DND-41 (cell line): Measurements from ENCODE around the gene EFEMP2.

Experiments used
- ATAC-seq: fragments of 200-7000 bp; cut with Tn5 transposase; 3 replicates; pipeline ENCODE4 v1.9.1; 2021; ENCODE audit warnings: low read depth; ENCODE audit not compliant: insufficient read depth
- DNase-seq: peaks from one replicate; pipeline ENCODE4 v3.0.0-alpha.2; 2020
- H2AFZ ChIP-seq: 2 replicates; pipeline ENCODE4 v1.6.0; 2012; ENCODE audit warnings: low read depth, low read length
- H3K27ac ChIP-seq: 2 replicates; pipeline ENCODE4 v1.5.1; 2012; ENCODE audit warnings: low read length, inconsistent platforms
- H3K27me3 ChIP-seq: fragments of 200-600 bp; sonication (generic); 2 replicates; pipeline ENCODE4 v1.6.0; 2012; ENCODE audit warnings: low read length, mild to moderate bottlenecking, inconsistent platforms; ENCODE audit not compliant: insufficient read depth, poor library complexity
- H3K36me3 ChIP-seq: 2 replicates; pipeline ENCODE4 v1.5.1; 2012; ENCODE audit warnings: low read length, inconsistent platforms; ENCODE audit not compliant: insufficient read depth
- H3K4me1 ChIP-seq: 2 replicates; pipeline ENCODE4 v1.5.1; 2012; ENCODE audit warnings: mild to moderate bottlenecking, low read length; ENCODE audit not compliant: insufficient read depth
- H3K4me2 ChIP-seq: 2 replicates; pipeline ENCODE4 v1.6.0; 2012; ENCODE audit warnings: mild to moderate bottlenecking, moderate library complexity, low read length, inconsistent platforms; ENCODE audit not compliant: insufficient read depth
- H3K4me3 ChIP-seq, 2 experiments: fragments of 200-600 bp in 1 of 2; shearing (Covaris generic) in 1 of 2; 2 replicates each; pipeline ENCODE4 v1.5.1; 2012 to 2016; ENCODE audit warnings: inconsistent platforms in 2 of 2, low read length in 2 of 2, mild to moderate bottlenecking in 2 of 2, low read depth in 1 of 2, moderate library complexity in 1 of 2
- H3K79me2 ChIP-seq: 2 replicates; pipeline ENCODE4 v1.6.0; 2012; ENCODE audit warnings: low read length, inconsistent platforms; ENCODE audit not compliant: insufficient read depth
- H3K9ac ChIP-seq: 2 replicates; pipeline ENCODE4 v1.6.0; 2012; ENCODE audit warnings: low read depth, mild to moderate bottlenecking, inconsistent platforms, low read length, moderate library complexity
- H3K9me3 ChIP-seq: 2 replicates; pipeline ENCODE4 v1.5.1; 2012; ENCODE audit warnings: low read length, moderate library complexity, mild to moderate bottlenecking, inconsistent platforms; ENCODE audit not compliant: insufficient read depth, severe bottlenecking
- H4K20me1 ChIP-seq: 2 replicates; pipeline ENCODE4 v1.6.0; 2012; ENCODE audit warnings: low read length; ENCODE audit not compliant: insufficient read depth
- EZH2 ChIP-seq: IDR thresholded peaks from 3 replicates; pipeline ENCODE4 v1.6.1; 2012; ENCODE audit warnings: borderline replicate concordance, low read depth, mild to moderate bottlenecking, moderate library complexity, low read length, inconsistent platforms; ENCODE audit not compliant: severe bottlenecking
- TF ChIP-seq, protein P1 (sequence below): IDR thresholded peaks from 2 replicates; pipeline ENCODE4 v1.5.1; 2012; ENCODE audit warnings: borderline replicate concordance, low read length, moderate library complexity, mild to moderate bottlenecking; ENCODE audit not compliant: poor library complexity, severe bottlenecking; ENCODE audit errors: extremely low read depth

The EFEMP2 gene

DNA sequence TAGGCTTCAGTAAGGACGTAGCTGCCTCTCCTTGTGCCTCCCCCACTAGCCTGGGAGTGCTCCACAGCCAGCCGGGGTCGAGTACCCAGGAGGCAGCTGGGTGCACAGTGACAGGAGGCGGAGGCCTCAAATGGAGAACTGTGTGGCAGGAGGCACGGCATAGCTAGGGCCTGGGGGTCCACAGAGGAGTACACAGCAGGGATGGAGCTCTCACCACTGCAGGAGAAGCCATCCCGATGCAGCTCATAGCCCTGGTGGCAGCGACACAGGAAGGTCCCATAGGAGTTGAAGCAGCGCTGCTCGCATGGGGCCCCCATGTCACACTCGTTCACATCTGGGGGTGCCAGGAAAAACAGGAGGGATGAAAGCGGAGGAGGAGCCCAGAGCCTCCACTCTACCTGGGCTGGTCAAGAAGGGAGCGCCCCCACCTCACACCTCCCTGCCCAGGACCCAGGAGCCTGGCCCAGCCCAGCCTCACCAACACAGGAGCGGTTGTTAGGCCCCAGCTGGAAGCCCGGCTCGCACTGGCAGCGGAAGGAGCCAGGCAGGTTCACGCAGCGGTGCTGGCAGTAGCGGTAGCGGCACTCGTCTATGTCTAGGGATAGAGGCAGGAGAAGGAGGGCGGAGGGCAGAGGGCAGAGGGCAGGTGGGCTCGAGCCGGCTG, 2.8 kb downstream of the EFEMP2 start:
- Histone ChIP-seq H3K9ac (no peak overlapping the region), H3K36me3 (peaks cover 27% of the 10 kb centered on the region), H3K4me3 (no peak overlapping the region), H3K4me2 (no peak overlapping the region), H3K9me3 (no peaks in the 10 kb centered on the region), H3K27ac (no peak overlapping the region), H2AFZ (no peak overlapping the region), H4K20me1 (peaks cover 15% of the 10 kb centered on the region), H3K4me1 (peaks cover 19% of the 10 kb centered on the region), H3K27me3 (no peaks in the 10 kb centered on the region), H3K79me2 (no peaks in the 10 kb centered on the region)
- TF ChIP-seq EZH2: no peak
- TF ChIP-seq, protein P1, sequence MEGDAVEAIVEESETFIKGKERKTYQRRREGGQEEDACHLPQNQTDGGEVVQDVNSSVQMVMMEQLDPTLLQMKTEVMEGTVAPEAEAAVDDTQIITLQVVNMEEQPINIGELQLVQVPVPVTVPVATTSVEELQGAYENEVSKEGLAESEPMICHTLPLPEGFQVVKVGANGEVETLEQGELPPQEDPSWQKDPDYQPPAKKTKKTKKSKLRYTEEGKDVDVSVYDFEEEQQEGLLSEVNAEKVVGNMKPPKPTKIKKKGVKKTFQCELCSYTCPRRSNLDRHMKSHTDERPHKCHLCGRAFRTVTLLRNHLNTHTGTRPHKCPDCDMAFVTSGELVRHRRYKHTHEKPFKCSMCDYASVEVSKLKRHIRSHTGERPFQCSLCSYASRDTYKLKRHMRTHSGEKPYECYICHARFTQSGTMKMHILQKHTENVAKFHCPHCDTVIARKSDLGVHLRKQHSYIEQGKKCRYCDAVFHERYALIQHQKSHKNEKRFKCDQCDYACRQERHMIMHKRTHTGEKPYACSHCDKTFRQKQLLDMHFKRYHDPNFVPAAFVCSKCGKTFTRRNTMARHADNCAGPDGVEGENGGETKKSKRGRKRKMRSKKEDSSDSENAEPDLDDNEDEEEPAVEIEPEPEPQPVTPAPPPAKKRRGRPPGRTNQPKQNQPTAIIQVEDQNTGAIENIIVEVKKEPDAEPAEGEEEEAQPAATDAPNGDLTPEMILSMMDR: no peak
- ATAC-seq (0 out of 3 replicates have a peak, but pooled peaks have one; percentile 2), DNase-seq (no peak)

DNA sequence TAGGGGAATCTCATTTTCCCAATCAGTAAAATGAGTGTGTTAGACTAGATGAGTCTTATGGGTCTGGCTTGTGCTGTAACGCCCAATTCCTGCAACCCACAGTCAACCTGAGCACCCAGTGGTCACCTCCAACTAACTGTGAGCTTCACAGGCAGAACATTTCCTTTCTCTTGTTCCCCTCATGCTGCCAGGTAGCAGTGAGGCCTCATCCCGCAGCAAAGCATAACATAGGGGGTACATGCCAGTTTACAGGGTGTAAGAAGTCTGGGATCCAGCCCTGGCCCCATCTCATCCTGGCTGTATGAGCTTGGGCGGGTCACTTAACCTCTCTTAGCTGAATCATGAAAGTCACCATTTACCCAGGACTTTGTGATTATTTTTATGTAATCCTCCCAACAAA, 3.7 kb downstream of the EFEMP2 start:
- ATAC-seq (no peak), DNase-seq (no peak)
- Histone ChIP-seq H4K20me1 (peaks cover 24% of the 10 kb centered on the region), H3K9me3 (no peaks in the 10 kb centered on the region), H3K79me2 (no peaks in the 10 kb centered on the region), H3K9ac (no peak overlapping the region), H3K27me3 (no peaks in the 10 kb centered on the region), H3K4me3 (no peak overlapping the region), H3K27ac (no peak overlapping the region), H3K4me1 (peaks cover 19% of the 10 kb centered on the region), H3K36me3 (peaks cover 35% of the 10 kb centered on the region), H2AFZ (no peak overlapping the region), H3K4me2 (no peak overlapping the region)
- TF ChIP-seq, protein P1: no peak
- no peak for TF ChIP-seq EZH2

DNA sequence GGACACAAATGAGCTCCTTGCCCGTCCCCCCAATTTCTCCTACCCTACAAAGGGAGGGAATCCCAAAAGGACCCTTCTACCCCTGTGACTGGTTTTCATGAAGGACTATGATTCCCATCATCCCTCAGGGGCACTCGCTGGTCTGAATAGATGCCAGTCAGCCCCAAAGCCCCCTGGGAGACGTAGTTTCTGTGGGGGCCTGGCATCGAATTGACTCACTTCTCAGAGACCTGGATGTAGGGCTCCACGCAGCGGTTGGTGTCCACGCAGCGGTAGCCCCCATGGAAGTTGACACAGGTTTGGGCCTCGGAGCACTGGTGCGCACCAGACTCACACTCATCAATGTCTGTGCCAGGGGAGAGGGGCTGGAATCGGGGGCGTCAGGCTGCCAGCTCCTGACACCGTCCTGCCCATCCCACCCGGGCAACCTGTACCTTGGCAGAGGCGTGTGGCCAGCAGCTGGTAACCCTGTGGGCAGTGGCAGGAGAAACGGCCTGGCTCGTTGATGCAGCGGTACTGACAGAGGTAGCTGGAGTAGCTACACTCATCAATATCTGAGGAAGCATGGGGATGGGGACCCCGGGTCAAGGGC, 4.4 kb downstream of the EFEMP2 start:
- ATAC-seq (peak; percentile 63), DNase-seq (peak; percentile 52)
- Histone ChIP-seq H3K79me2 (0 out of 2 replicates have a peak, but pooled peaks cover 3% of the 10 kb centered on the region), H3K9ac (no peak overlapping the region), H3K4me3 (no peak overlapping the region), H3K9me3 (no peaks in the 10 kb centered on the region), H3K27ac (no peak overlapping the region), H3K4me2 (no peak overlapping the region), H3K4me1 (peaks cover 19% of the 10 kb centered on the region), H3K27me3 (no peaks in the 10 kb centered on the region), H4K20me1 (peaks cover 31% of the 10 kb centered on the region), H2AFZ (no peak overlapping the region), H3K36me3 (peaks cover 43% of the 10 kb centered on the region)
- TF ChIP-seq EZH2: no peak

DNA sequence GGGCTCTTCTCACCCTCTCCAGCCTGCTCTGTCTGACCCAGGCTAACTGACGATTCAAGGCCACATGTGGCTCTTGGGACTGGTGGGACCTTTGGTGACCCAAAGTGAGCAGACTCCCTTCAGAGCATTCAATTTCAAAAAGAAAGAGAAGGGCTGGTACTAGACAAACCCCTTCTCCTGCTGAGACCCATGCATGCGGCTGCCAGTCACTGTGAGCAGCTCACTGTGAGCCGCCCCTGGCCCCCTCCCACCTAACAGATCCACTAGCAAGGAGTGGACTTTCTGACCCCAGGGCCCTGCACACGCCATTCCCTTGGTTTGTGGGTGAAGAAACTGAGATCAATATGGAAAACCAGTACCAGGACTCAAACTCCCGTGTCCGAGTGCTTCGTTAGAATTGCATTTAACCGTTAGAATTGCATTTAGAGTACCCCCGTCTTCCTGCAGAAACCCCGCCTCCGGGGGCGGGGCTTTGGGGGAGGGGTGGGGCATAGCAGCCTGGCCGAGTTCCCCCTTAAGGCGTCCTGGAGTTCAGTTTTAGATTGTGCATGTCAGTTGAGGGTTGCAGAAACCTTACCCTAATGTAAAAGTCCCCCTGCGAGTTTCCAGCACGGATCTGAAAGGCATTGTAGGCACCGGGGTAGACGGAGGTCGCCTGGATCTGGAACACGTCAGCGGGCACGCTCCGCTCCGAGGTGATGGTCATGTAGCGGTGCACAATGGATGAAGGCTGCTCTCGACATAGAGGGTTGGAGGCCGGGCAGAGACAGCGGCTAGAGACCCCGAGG, 5.1 kb downstream of the EFEMP2 start:
- H3K4me3 ChIP-seq: no peak overlapping the region
- peaks cover 32% of the 10 kb centered on the region for H4K20me1 ChIP-seq
- ATAC-seq (peak; percentile 12; the same call in 1 of the 3 replicates), DNase-seq (peak; percentile 54)
- H3K4me2 ChIP-seq: no peak overlapping the region
- TF ChIP-seq, protein P1: no peak
- TF ChIP-seq EZH2: no peak
- peaks cover 49% of the 10 kb centered on the region for H3K36me3 ChIP-seq
- no peak overlapping the region for H3K9ac ChIP-seq
- peaks cover 21% of the 10 kb centered on the region for H3K4me1 ChIP-seq
- no peaks in the 10 kb centered on the region for H3K9me3 ChIP-seq
- peaks cover 10% of the 10 kb centered on the region for H3K79me2 ChIP-seq
- H3K27me3 ChIP-seq: no peaks in the 10 kb centered on the region
- no peak overlapping the region for H2AFZ ChIP-seq
- no peak overlapping the region for H3K27ac ChIP-seq
